NCI-H128 (cell line): ENCODE data around the gene PNPLA2.
A peak's percentile ranks its signal among the peaks of the same experiment; 100 is the strongest.

Source experiments
- DNase-seq: peaks from one replicate; lab custom pipeline; 2025; ENCODE audit not compliant: unreplicated experiment; lab: John Stamatoyannopoulos, UW

The PNPLA2 gene

DNA sequence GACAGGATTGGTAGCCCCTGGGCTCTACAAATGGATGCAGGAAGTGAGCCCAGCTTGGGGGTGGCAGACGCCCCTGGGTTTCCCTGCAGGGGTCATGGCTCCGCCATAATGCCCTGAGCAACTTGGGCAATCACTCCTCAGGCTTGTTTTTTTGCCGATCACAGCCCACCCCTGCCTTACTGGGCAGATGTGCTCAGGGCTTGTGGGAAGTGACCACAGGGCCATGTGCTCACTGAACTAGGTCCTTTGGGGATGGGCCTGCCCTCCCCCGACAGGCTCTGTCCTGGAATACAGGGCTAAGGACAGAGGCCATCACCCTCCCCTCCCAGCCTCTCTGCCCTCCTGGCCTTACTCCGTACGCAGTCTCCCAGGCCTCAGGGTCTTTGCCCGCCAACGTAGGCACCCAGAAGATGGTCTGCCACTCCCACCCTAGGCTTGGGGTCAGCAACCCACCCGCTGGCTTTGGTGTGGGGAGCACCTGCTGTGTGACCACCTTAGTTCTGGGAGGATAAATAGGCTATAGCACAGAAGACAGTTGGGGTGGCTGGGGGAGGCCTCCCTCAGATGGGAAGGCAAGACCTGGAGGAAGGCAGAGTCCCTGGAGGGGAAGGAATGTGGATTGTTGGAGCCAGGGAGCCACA, 5.1 kb upstream of the PNPLA2 start:
- DNase-seq: no peak

DNA sequence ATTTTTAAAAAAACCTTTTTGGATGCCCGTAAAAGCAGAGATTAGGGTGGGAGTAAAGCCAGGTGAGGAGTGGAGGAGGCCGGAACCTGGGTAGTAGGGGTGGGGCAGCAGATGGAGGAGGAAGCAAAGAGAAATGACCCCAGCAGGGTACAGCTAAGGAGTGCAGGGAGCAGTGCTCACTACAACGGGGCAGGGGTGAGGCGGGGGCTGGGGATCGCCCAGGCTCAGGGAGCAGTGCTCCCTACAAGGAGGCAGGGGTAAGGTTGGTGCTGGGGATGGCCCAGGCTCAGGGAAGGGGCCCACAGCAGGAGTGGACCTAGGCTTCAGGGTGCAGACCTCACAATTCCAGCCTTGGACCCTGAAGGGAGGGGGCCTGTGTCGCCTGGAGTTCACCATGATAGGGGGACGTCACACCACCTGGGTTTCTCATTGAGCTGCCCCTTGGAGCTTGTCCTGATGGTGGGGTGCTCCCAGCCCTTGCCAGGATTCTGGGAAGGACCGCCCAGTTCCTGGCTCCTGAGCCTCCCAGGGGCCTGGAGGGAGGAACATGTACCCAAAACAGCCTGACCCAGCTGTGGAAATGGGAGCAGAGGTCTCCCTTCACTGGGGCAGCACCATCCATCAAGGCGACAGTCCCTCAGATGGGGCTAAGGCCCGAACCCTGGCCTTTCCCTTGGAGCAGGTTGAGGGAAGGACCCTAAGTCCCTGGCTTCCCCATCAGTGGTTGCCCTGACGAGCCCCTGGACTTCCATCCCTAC, 2.9 kb upstream of the PNPLA2 start:
- no peak for DNase-seq

DNA sequence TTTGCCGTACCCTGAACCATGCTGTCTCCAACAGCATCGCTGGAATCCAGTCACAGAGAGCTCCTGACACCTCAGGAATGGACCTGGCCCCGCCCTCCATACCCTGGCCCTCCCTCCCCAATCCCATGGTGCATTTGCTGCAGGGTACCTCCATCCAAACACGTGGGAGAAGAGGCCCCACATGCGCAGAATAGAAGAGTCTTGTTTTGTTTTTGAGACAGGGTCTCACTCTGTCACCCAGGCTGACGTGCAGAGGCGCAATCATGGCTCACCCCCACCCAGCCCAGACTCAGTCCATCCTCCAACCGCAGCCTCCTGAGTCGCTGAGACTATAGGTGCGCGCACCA, 2.3 kb upstream of the PNPLA2 start:
- no peak for DNase-seq

DNA sequence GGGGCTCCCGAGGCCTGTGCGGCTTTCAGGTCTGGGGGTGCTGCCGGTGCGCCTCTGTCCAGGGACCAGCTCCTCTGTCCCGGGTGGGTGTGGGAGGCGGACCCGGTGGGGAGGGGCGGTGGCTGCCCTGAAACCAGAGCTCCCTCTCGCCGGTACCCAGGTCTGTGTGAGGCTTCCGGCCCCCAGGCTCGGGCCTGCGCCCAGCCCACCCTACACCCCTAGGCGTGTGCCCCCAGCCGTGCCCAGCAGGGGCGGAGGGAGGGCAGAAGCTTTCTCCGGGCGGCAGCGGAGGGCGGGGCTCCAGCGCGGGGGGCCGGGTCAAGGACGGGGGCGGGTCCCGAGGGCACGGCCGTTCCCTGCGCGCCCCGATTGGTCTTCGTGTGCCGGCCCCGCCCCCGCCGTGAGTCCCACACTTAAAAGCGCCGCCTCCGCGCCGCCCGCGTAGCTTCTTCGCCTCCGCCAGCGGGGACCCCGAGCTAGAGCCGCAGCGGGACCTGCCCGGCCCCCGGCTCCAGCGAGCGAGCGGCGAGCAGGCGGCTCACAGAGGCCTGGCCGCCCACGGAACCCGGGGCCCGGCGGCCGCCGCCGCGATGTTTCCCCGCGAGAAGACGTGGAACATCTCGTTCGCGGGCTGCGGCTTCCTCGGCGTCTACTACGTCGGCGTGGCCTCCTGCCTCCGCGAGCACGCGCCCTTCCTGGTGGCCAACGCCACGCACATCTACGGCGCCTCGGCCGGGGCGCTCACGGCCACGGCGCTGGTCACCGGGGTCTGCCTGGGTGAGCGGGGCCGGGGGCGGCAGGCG, 616 bp downstream of the PNPLA2 start:
- peak; percentile 66 for DNase-seq

DNA sequence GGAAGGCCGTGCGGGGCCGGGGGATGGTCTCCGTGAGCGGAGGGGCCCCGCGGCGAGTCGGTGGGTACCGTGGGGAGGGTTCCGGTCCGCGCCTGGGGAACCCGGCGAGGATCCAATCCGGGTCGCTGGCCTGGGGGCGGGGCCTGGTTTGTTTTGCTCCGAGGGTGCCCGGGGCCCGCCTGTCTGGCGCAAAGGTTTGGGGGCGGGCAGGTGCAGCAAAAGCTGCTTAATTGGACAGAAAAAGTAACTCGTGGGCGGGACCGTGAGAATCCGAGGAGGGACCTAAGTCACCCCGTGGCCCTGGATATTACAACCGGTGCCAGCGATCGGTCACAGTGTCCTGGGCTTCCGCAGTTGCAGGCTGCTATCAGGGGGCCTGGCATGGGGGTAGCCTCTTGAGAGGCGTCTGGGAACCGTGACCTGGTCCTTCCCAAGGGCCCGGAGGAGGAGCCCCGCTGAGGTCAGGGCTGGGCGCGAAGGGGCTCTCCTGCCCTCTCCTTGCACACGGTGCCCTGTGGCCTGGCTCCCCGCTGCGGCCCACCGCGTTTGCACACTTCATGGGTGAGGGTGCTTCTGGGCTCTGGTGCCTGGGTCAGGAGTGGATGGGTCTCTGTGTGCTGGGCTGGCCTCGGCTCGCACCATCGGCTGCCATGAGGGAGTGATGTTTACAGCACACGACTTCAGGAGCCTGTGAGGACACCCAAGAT, 1.4 kb downstream of the PNPLA2 start:
- DNase-seq: peak; percentile 57

DNA sequence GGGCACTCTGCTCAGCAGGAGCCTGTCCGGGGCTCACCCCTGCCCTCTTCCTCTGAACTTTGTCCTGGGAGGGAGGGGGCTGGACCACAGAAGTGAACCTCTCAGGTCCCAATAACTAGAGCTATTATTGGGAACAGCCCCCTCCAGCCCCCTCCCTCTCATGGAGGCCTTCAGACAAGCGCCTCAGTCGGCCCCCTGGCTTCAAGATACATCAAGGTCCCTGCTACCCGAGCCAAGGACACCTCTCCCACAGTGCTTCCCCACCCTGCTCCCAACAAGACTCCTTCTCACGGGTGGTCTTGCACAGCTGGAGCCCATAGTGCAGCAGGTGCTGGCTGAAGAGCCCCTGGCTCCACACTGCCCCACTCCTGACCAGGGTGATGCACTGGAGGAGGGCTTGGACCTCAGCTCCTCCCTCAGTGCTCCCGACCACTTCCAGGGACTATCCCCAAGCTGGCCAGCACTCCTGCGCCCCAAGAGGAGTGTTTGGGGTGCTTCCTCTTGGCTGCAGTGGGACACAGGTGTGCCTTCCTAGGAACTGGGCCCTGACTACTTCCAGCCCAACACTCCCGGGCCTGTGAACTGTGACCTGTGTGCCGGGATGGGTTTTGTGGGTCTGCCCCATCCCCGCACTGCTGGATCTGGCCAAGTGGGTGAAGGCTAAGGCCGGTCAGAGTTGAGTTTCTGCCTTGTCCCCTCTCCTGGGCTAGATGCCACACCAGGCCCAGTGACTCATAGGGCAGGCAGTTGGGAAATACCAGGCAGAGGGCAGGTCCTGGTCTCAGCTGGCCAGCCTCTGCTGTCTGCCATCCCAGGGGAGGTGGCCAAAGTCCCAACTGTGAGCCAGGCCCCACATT, 2.2 kb downstream of the PNPLA2 start:
- DNase-seq: no peak

DNA sequence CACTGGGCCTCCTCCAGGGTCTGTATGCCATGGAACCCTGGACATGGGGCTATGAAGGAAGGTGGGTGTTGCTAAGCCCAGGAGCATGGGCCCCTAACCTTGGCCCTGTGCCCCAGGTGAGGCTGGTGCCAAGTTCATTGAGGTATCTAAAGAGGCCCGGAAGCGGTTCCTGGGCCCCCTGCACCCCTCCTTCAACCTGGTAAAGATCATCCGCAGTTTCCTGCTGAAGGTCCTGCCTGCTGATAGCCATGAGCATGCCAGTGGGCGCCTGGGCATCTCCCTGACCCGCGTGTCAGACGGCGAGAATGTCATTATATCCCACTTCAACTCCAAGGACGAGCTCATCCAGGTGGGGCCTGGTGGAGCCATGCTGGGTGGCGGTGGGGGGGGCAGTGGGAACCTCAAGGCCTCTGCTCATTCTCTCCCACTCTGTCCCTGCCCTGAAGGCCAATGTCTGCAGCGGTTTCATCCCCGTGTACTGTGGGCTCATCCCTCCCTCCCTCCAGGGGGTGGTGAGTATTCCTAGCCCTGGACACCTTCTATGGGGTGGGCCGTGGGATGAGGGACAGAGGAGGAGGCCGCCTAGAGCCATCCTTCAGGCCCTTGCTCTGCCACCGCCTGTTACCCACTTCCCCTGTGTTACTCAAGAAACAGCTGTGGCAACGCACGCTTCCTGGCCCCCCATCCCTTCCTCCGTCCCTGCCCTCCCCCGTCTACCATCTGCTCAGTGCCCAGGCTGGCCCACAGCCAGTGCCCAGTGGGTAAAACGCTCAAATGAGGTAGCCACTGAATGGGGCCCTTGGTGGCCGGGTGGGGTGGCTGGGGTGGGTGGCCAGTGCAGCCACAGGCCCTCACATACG, 3.0 kb downstream of the PNPLA2 start:
- DNase-seq: no peak

DNA sequence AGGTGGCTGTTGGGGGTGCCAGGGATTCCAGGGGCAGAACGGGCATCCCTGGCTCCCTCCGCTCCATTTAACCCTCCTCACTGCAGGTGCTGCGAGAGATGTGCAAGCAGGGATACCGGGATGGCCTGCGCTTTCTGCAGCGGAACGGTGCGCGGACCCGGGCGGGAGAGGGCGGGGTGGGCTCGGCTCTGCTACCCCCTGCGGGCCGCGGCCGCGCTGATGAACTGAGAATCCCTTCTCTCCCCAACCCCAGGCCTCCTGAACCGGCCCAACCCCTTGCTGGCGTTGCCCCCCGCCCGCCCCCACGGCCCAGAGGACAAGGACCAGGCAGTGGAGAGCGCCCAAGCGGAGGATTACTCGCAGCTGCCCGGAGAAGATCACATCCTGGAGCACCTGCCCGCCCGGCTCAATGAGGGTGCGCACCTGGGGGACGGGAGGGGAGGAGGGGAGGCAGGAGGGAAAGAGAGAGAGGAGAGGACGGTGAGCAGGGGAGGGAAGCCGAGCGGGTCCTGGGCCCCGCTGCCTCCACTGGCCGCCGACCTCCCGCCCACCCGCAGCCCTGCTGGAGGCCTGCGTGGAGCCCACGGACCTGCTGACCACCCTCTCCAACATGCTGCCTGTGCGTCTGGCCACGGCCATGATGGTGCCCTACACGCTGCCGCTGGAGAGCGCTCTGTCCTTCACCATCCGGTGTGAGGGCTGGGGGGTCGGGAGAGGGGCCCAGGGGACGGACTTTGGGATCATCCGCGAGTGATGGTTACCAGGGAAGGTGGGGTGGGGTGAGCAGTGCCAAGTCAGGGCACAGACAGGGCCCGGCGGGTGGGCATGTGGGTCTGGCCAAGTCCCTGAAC, 5.0 kb downstream of the PNPLA2 start:
- DNase-seq: no peak

DNA sequence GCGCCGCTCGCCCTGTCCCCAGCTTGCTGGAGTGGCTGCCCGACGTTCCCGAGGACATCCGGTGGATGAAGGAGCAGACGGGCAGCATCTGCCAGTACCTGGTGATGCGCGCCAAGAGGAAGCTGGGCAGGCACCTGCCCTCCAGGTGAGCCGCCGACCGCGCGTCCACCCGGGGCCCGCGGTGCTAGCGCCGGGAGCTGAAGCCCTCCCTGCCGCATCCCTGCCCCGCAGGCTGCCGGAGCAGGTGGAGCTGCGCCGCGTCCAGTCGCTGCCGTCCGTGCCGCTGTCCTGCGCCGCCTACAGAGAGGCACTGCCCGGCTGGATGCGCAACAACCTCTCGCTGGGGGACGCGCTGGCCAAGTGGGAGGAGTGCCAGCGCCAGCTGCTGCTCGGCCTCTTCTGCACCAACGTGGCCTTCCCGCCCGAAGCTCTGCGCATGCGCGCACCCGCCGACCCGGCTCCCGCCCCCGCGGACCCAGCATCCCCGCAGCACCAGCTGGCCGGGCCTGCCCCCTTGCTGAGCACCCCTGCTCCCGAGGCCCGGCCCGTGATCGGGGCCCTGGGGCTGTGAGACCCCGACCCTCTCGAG, 5.7 kb downstream of the PNPLA2 start:
- DNase-seq: no peak

DNA sequence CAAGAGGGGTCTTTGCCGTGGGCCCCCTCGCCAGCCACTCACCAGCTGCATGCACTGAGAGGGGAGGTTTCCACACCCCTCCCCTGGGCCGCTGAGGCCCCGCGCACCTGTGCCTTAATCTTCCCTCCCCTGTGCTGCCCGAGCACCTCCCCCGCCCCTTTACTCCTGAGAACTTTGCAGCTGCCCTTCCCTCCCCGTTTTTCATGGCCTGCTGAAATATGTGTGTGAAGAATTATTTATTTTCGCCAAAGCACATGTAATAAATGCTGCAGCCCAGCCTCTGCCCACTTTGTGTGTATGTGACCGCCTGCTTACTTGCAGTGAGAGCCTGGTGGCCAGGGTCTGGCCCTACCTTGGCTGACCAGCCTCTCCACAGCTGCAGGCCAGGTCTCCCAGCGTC, 6.2 kb downstream of the PNPLA2 start:
- DNase-seq: no peak

DNA sequence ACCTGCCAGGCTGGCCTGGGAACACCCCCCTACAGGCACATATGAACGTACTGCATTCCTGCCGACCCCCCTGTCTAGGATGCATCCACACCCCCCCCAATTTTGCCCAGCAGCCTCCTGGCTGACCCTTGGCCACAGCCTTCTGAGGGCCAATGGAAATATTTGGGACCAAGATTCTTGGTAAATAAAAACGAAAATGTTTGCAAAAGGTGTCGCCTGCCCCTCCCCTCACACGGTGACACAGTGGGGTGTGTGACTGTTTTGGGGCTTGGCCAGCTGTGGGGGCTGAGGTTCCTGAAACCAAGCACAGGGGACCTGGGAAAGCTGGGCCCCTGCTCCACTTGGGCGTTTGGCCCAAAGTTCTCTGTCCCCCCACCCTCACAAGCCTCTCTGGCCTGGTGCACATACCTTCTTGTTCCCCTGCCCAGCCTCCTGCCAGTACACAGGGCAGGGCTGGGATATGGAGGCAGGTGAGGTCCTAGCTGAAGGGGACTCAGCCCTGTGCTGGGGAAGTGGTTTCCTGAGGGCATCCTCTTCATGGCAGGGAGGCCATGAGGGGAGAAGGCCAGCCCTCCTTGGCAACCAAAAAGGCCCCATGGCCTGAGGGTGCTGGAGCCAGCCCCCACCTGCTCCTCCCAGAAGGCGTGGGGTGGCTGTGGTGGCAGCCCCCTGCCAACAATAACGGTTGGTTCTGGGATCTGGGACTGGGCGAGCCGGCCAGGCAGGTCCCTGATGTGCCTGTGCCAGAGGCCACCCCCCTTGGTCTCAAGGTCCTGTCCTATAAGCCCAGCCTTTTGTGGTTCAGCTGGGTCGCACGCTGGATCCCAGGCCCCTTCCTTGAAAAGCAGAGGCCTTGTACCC, 6.9 kb downstream of the PNPLA2 start:
- no peak for DNase-seq

DNA sequence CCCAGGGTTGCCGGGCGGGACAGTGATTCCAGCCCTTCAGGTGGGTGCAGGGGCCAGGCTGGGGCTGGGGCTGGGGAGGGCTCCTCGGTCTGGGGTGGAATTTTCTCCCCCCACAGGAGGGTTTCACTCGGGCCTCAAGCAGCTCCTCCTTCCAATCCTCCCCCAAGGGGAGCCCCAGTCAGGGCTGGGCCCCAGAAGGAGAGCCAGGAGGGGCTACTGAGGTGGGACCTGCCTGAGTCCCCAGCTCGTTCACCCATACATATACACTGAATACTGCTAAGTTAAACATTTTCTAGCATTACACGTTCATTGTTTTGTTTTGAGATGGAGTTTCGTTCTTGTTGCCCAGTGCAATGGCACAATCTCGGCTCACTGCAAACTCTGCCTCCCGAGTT, 7.5 kb downstream of the PNPLA2 start:
- no peak for DNase-seq

DNA sequence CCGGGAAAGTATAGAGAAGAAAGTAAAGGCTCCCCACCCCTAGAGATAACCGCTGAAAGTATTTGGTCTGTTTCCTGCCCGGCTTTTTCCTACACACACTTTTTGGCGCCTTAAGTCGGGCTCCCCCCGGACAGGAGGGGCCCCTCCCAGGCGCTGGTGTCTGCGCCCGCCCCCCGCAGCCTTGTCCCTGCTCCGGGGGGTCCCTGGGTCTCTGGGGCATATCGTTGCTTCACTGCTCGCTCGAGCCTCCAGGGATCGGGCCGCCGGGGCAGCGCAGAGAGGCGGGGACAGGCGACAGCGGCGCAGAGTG, 8.1 kb downstream of the PNPLA2 start:
- no peak for DNase-seq

DNA sequence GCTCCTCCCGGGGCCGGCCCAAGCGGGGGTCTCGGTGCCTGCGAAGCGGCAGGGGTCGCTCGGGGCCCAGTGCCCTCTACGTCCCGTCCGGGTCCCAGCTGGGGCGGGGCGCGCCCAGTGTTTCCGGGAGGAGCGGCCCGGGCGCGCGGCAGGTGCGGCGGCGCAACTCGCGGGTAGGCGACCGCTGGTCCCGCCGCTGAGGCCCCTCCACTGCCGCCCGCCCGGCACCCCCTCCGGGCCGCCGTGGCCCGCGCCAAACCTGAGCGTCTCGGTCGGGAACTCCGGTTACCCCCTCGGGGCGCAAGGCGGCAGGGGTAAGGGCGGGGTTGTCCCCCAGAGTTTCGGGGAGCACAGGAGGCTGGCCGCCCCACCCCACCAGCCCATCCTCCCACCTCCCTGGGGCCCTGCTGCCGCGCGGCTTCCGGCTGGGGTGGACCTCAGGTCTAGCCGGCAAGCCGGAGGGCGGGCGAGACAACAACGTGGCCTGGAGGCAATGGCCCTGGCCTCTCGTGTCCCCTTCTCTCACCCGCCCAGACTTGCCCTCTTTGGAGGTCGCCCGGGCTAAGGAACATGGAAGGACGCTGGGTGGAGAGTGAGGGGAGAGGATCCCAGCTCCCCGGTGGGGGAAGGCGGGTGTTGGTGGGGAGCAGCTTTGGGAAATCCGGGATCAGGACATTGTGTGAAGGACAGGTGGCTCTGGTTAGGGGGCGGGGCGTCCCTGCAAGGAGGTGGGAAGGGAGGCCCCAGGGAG, 8.6 kb downstream of the PNPLA2 start:
- no peak for DNase-seq

DNA sequence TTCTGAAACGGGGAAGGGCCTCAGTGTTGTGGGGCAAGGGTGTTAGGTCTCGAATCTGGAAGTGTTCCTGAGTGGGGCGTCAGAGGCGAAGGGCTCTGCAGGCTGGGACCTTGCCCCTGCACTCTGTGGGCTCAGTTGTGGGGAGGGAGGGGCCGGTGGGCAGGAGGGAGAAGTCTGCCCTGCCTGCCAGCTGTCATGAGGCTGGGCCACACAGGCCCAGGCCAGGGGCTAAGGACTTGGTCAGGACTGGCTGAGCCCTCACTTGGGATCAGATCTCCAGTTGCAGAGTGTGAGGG, 9.1 kb downstream of the PNPLA2 start, which contains the start of gene CRACR2B:
CRACR2B (plus strand) TSS at position 23 of the 296 bp plus-strand sequence. CDS start 689 bp downstream, outside the sequence.
- no peak for DNase-seq

DNA sequence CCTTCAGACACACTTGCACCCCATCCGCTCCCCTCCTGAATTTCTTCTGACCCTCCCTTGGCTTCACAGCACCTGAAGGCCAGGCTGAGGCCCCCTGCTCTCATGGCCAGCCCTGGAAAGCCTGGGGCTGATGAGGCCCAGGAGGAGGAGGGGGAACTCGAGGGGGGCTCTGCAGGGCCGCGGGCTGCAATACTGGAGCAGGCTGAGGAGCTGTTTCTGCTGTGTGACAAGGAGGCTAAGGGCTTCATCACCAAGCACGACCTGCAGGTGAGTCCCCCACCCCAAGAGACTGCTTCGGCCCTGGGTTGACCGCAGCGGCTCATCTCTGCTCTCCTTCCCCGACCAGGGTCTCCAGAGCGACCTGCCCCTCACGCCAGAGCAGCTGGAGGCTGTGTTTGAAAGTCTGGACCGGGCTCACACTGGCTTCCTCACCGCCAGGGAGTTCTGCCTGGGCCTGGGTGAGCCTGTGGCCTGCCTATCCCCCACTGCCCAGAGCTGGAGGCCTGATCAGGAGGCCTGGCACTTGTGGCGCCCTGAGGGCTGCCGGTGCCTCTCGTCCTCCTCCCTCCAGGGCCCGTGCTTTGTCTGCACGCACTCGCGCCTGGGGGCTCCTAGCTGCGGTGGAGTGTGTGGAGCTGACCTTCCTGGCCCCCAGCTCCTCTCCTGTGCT, 9.9 kb downstream of the PNPLA2 start:
- no peak for DNase-seq
